CD4-positive, CD25-positive, alpha-beta regulatory T cell (primary cell): ENCODE data around the gene MYPOP. TPM values are rescaled to one million over a fixed set of nuclear protein-coding genes. Genes with fewer than 3 reads are reported as not detected.

ENCODE experiments used
- ATAC-seq, 2 donors: fragments of 150-1000 bp; cut with Tn5 transposase; one replicate each; pipeline ENCODE4 v1.10.0; 2021; ENCODE audit warnings: low read depth in 2 of 2, moderate number of reproducible peaks in 2 of 2, moderate library complexity in 1 of 2
- DNase-seq, 3 donors: peaks; one replicate each; pipeline versions ENCODE4 v3.0.0 to v3.0.0-alpha.2; 2012 to 2022; ENCODE audit warnings: mixed read lengths in 1 of 3
- H3K27ac ChIP-seq: one replicate; pipeline ENCODE4 v1.7.0; 2013; ENCODE audit warnings: mild to moderate bottlenecking, low read length; ENCODE audit not compliant: insufficient read depth, poor library complexity, severe bottlenecking
- H3K27me3 ChIP-seq: one replicate; pipeline ENCODE4 v1.7.0; 2013; ENCODE audit warnings: low read length; ENCODE audit not compliant: control insufficient read depth, insufficient read depth
- H3K36me3 ChIP-seq: one replicate; pipeline ENCODE4 v1.7.0; 2013; ENCODE audit warnings: mild to moderate bottlenecking, low read length, moderate library complexity; ENCODE audit not compliant: control insufficient read depth, insufficient read depth
- H3K4me1 ChIP-seq: 2 replicates; pipeline ENCODE4 v1.7.0; 2013; ENCODE audit warnings: mild to moderate bottlenecking, low read length; ENCODE audit not compliant: insufficient read depth, control insufficient read depth, poor library complexity, severe bottlenecking
- H3K4me3 ChIP-seq: one replicate; pipeline ENCODE4 v1.7.0; 2013; ENCODE audit warnings: low read depth, mild to moderate bottlenecking, low read length, moderate library complexity
- H3K9me3 ChIP-seq, 2 experiments: 1 replicate in 1 of 2; 2 replicates in 1 of 2; pipeline ENCODE4 v1.7.0; 2013; ENCODE audit warnings: low read length in 2 of 2, mild to moderate bottlenecking in 1 of 2, moderate library complexity in 1 of 2; ENCODE audit not compliant: control insufficient read depth in 2 of 2
- H3K27ac Mint-ChIP-seq, 3 donors: one replicate each; pipeline ENCODE4 v1.8.0; 2020 to 2022; ENCODE audit warnings: mild to moderate bottlenecking in 3 of 3, mixed read lengths in 3 of 3, moderate library complexity in 2 of 3
- H3K27me3 Mint-ChIP-seq: one replicate; pipeline ENCODE4 v1.8.0; 2022; ENCODE audit warnings: mild to moderate bottlenecking, mixed read lengths
- H3K36me3 Mint-ChIP-seq: one replicate; pipeline ENCODE4 v1.8.0; 2020; ENCODE audit warnings: mixed read lengths
- H3K4me1 Mint-ChIP-seq, 4 donors: one replicate each; pipeline ENCODE4 v1.8.0; 2020 to 2022; ENCODE audit warnings: mixed read lengths in 4 of 4, mild to moderate bottlenecking in 1 of 4
- H3K4me3 Mint-ChIP-seq, 4 donors: one replicate each; pipeline ENCODE4 v1.8.0; 2020 to 2022; ENCODE audit warnings: mild to moderate bottlenecking in 4 of 4, mixed read lengths in 4 of 4, moderate library complexity in 3 of 4
- H3K9me3 Mint-ChIP-seq, 7 donors: one replicate each; pipeline ENCODE4 v1.8.0; 2020 to 2022; ENCODE audit warnings: mixed read lengths in 7 of 7, mild to moderate bottlenecking in 3 of 7, moderate library complexity in 2 of 7
- polyA plus RNA-seq, 4 donors: library from polyadenylated mRNA; unstranded; fragments of 300-500 nt; fragmentation: Illumina TruSeq; gene quantifications; one replicate each; pipeline ENCODE4 v1.2.3, GENCODE V29; 2021
- total RNA-seq: library from RNA; stranded (reverse); gene quantifications from one replicate; pipeline ENCODE4 v1.2.3, GENCODE V29; 2022

MYPOP gene, protein sequence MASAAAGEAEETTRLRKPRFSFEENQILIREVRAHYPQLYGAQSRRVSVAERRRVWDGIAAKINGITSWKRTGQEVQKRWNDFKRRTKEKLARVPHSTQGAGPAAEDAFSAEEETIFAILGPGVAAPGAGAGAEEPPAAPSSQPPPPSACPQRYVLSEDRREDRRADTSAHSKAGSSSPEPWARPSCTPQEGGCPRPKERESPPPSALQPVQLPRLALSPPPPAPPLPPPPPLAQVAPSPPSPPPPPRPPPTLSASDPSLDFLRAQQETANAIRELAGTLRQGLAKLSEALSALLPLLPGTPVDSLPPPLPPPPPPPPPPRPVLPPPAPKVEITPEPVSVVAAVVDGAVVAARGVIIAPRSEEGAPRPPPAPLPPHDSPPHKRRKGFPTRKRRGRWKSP
- total RNA-seq (8.7 TPM), polyA plus RNA-seq (under 1 TPM in 3 of 4 donors, not detected in 1; 0.17 to 0.44 (median 0.20) TPM)

DNA sequence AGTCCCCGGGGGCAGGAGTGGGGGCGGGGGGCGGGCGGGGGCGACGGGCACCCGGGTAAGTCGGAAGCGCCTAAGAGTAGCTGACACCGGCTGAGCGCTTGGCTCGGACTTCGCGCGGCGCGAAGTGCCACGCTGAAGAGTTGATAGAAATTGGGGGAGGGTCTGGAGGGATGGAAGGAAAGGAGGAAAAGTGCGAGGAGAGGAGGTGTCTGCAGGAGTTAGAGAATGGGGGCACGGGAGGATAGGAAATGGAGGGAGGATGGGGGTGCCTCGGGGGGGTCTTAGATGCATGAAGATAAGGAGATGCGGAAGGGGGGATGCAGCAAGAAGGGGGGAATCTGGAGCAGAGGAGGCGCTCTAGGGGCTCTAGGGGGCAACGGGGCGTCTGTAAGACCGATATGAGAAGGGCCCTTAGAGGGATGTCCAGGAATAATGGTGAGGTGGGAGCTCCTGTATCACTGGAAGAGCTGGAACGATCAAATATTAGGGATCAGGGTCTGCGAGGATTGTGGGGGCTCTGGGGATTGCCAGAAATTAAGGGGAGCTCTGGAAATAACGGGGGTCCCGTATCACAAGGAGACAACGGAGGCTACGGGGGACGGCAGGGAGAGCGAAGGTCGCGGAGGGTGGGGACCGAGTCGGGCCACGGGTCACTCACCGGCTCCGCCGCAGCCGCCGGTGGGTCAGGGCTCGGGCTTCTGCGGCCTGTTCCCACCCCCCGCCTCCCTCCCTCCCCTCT is at the start of gene MYPOP:
TSS of gene MYPOP (minus strand) at position 702 of the 739 bp plus-strand sequence. CDS start 840 bp downstream, outside the sequence.
- Histone ChIP-seq H3K27ac (peak within 1 kb of the TSS; percentile 85), H3K9me3 (no peaks in the 10 kb centered on the region), H3K4me3 (peak within 1 kb of the TSS; percentile 79), H3K27me3 (no peaks in the 10 kb centered on the region), H3K4me1 (peaks cover 27% of the 10 kb centered on the region), H3K36me3 (peaks cover 10% of the 10 kb centered on the region)
- peak within 1 kb of the TSS; percentile 88 to 94 (median 93) for H3K27ac Mint-ChIP-seq
- DNase-seq: peak in 1 of 3 donors; percentile 17
- H3K27me3 Mint-ChIP-seq: peaks cover 11% of the 10 kb centered on the region
- H3K4me1 Mint-ChIP-seq: peaks cover 0 to 34% (median 16%) of the 10 kb centered on the region in 4 donors
- H3K4me3 Mint-ChIP-seq: peak within 1 kb of the TSS; percentile 93 to 97 (median 96)
- H3K36me3 Mint-ChIP-seq: peaks cover 10% of the 10 kb centered on the region
- ATAC-seq: no peak
- peaks cover 0 to 4% (median 0%) of the 10 kb centered on the region in 7 donors for H3K9me3 Mint-ChIP-seq

GRCh38 chr19:45947926-45948325 is 45.5 kb upstream of the MYPOP start:
- H3K36me3 ChIP-seq: no peaks in the 10 kb centered on the region
- no peak overlapping the region for H3K27ac ChIP-seq
- peaks cover 9% of the 10 kb centered on the region for H3K27me3 ChIP-seq
- Mint-ChIP-seq H3K4me1 (peaks cover 0 to 5% (median 0%) of the 10 kb centered on the region in 4 donors), H3K27ac (no peak overlapping the region), H3K4me3 (no peak overlapping the region), H3K27me3 (peaks cover 9% of the 10 kb centered on the region), H3K9me3 (peaks cover 0 to 3% (median 0%) of the 10 kb centered on the region in 7 donors), H3K36me3 (no peaks in the 10 kb centered on the region)
- ATAC-seq (no peak), DNase-seq (no peak)
- no peaks in the 10 kb centered on the region for H3K9me3 ChIP-seq
- H3K4me1 ChIP-seq: peaks cover 6% of the 10 kb centered on the region
- no peak overlapping the region for H3K4me3 ChIP-seq

GRCh38 chr19:45940515-45940805 is 38.0 kb upstream of the MYPOP start:
- Mint-ChIP-seq H3K4me3 (no peak overlapping the region), H3K36me3 (no peaks in the 10 kb centered on the region), H3K27me3 (peaks cover 24% of the 10 kb centered on the region), H3K4me1 (peaks cover 0 to 4% (median 0%) of the 10 kb centered on the region in 4 donors), H3K27ac (no peak overlapping the region), H3K9me3 (no peaks in the 10 kb centered on the region)
- H3K27me3 ChIP-seq: peaks cover 4% of the 10 kb centered on the region
- no peaks in the 10 kb centered on the region for H3K36me3 ChIP-seq
- DNase-seq (no peak), ATAC-seq (no peak)
- no peaks in the 10 kb centered on the region for H3K9me3 ChIP-seq
- H3K4me3 ChIP-seq: no peak overlapping the region
- no peaks in the 10 kb centered on the region for H3K4me1 ChIP-seq
- H3K27ac ChIP-seq: no peak overlapping the region

DNA sequence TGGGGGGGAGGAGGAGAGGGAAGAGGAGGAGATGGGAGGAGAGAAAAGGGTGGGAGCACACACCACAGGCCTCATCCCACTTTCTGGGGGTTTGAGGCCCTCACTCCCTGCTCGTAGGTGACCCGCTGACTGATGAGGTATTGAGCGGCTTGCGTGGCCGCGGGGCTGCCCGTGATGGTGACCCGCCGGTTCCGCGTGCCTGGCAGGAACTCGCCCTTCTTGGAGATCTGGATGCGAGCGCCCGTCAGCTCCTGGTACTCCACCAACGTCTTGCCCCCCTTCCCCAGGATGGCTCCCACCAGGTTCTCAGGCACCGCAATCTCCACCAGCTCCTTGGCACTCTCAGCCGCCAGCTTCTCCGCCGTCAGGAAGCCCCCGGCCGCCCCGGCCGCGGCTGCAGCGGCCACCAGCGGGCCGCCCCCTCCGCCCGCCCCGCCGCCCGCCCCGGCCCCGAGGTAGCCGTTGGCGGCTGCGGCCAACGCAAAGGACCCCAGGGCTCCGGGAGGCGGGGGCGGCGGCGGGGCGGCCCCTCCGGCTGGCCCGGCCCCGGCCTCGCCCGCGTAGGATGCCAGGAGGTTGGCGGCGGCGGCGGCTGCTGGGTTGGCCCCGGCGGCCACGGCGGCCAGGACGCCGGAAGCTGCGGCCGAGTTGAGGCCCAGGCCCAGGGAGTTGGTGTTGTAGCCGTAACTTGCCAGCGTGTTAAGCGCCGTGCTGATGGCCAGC is 37.5 kb upstream of the MYPOP start:
- Histone ChIP-seq H3K4me1 (no peaks in the 10 kb centered on the region), H3K27me3 (peaks cover 4% of the 10 kb centered on the region), H3K27ac (no peak overlapping the region), H3K36me3 (no peaks in the 10 kb centered on the region), H3K9me3 (no peaks in the 10 kb centered on the region), H3K4me3 (no peak overlapping the region)
- H3K27ac Mint-ChIP-seq: no peak overlapping the region
- H3K4me1 Mint-ChIP-seq: peaks cover 0 to 4% (median 0%) of the 10 kb centered on the region in 4 donors
- DNase-seq (no peak), ATAC-seq (no peak)
- no peaks in the 10 kb centered on the region for H3K36me3 Mint-ChIP-seq
- peaks cover 24% of the 10 kb centered on the region for H3K27me3 Mint-ChIP-seq
- no peaks in the 10 kb centered on the region for H3K9me3 Mint-ChIP-seq
- H3K4me3 Mint-ChIP-seq: no peak overlapping the region

- Histone ChIP-seq H3K4me3 (no peak overlapping the region), H3K4me1 (no peaks in the 10 kb centered on the region), H3K27ac (no peak overlapping the region), H3K36me3 (no peaks in the 10 kb centered on the region), H3K9me3 (no peaks in the 10 kb centered on the region), H3K27me3 (peaks cover 4% of the 10 kb centered on the region)
- no peak for ATAC-seq
- Mint-ChIP-seq H3K27ac (no peak overlapping the region), H3K9me3 (no peaks in the 10 kb centered on the region), H3K27me3 (peaks cover 28% of the 10 kb centered on the region), H3K4me3 (no peak overlapping the region), H3K36me3 (no peaks in the 10 kb centered on the region), H3K4me1 (peaks cover 0 to 4% (median 0%) of the 10 kb centered on the region in 4 donors)
- DNase-seq: peak in 1 of 3 donors; percentile 45
Measured at GRCh38 chr19:45938733-45939319, 36.4 kb upstream of the MYPOP start.

DNA sequence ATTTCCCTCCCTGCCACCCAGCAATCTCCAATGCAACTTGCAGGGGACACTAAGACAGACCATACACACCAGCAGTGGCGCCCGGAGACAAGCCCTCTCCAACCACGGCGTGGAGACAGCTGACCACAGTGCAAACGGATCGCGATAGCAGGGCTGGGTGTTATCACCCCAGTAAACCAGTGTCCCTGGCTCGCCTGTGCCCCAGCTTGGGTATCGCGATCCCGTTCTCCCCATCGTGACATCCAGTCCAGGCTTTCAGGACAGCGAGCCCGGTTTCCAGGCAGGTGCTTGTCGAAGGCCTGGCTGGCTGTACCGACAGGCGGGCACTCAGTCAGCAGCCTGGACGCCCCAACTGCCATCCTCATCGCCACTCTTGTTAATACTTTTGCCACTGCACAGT is 32.9 kb upstream of the MYPOP start:
- H3K27me3 ChIP-seq: peaks cover 4% of the 10 kb centered on the region

DNA sequence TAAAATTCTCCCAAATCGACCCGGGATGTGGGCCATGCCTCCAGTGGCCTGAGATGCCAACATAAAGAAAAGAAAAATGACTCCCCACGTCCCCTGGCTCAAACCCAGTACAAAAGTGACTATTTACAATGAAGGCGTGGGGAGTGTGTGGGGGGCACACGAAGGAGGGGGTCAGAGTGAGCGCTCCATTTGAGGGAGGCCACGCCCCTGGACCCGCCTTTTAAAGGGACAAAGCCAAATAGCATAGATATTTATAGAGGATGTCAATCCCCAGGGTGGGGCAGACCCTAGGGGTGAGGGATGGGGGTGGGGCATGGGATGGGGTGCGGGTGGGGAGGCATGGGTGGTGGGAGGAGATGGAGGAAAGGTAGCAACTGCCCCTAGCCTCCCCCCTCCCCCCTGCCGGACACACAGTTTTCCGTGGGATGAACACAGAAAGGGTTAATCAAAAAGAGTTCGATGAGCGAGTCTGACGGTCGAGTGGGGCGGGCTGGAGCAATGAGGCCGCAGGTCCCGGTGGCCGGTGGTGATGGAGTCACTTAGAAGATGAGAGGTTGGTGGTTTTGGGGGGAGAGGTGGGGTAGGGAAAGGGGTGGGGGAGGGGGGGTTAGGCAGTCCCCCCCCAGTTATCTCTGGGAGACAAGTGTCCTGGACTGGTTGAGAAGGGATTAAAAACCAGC is 32.3 kb upstream of the MYPOP start:
- Histone ChIP-seq H3K36me3 (no peaks in the 10 kb centered on the region), H3K4me3 (no peak overlapping the region), H3K9me3 (no peaks in the 10 kb centered on the region), H3K27me3 (peaks cover 4% of the 10 kb centered on the region), H3K4me1 (no peaks in the 10 kb centered on the region), H3K27ac (no peak overlapping the region)
- no peak overlapping the region for H3K27ac Mint-ChIP-seq
- H3K36me3 Mint-ChIP-seq: no peaks in the 10 kb centered on the region
- H3K27me3 Mint-ChIP-seq: peaks cover 32% of the 10 kb centered on the region
- H3K4me3 Mint-ChIP-seq: no peak overlapping the region
- no peak for DNase-seq
- no peak for ATAC-seq
- H3K4me1 Mint-ChIP-seq: peaks cover 0 to 4% (median 0%) of the 10 kb centered on the region in 4 donors
- H3K9me3 Mint-ChIP-seq: no peaks in the 10 kb centered on the region

More for the DNA sequence above, 32.9 kb upstream of the MYPOP start:
- Histone ChIP-seq H3K4me1 (no peaks in the 10 kb centered on the region), H3K27ac (no peak overlapping the region), H3K36me3 (no peaks in the 10 kb centered on the region), H3K9me3 (no peaks in the 10 kb centered on the region), H3K4me3 (no peak overlapping the region)
- Mint-ChIP-seq H3K9me3 (no peaks in the 10 kb centered on the region), H3K4me3 (no peak overlapping the region), H3K27me3 (peaks cover 30% of the 10 kb centered on the region), H3K4me1 (peaks cover 0 to 4% (median 0%) of the 10 kb centered on the region in 4 donors), H3K36me3 (no peaks in the 10 kb centered on the region), H3K27ac (no peak overlapping the region)
- ATAC-seq: no peak
- no peak for DNase-seq
